ENCODE measurements around the gene ARMCX2. TPM values are rescaled to one million over a fixed set of nuclear protein-coding genes. Genes with fewer than 3 reads are reported as not detected.

Gene ARMCX2
- total RNA-seq, result 10 to 100 TPM; 34.2 to 43.9 TPM

GRCh38 chrX:101659601-101660063 lies at the start of gene ARMCX2:
Gene ARMCX2 (minus strand): TSS chrX:101659850. CDS start chrX:101657588, 2,262 bp downstream.
- Histone ChIP-seq H3K4me1 (no peaks in the 10 kb centered on the region), H3K4me3 (peak within 1 kb of the TSS; percentile 56 to 65), H3K36me3 (peaks cover 9% of the 10 kb centered on the region), H3K27me3 (no peaks in the 10 kb centered on the region), H3K27ac (peak within 1 kb of the TSS; percentile 70 to 78), H3K9me3 (no peaks in the 10 kb centered on the region)
- no peak for DNase-seq (ENCODE audit: low spot score)
- no peak for TF ChIP-seq CTCF (IDR thresholded peaks at IDR 0.05)

- Histone ChIP-seq H3K9me3 (no peaks in the 10 kb centered on the region), H3K27me3 (no peaks in the 10 kb centered on the region), H3K36me3 (no peaks in the 10 kb centered on the region), H3K27ac (no peak overlapping the region), H3K4me1 (no peaks in the 10 kb centered on the region), H3K4me3 (no peak overlapping the region)
- no peak for DNase-seq (ENCODE audit: low spot score)
- TF ChIP-seq CTCF (IDR thresholded peaks at IDR 0.05), result no peak
These were observed 49.7 kb upstream of the ARMCX2 start for GRCh38 chrX:101709384-101709783.

- TF ChIP-seq CTCF (IDR thresholded peaks at IDR 0.05), result no peak
- H3K4me1 ChIP-seq, result no peaks in the 10 kb centered on the region
- H3K27ac ChIP-seq, result no peak overlapping the region
These were observed 48.5 kb upstream of the ARMCX2 start for GRCh38 chrX:101708163-101708562.

GRCh38 chrX:101693476-101693875 lies 33.8 kb upstream of the ARMCX2 start:
- no peaks in the 10 kb centered on the region for H3K36me3 ChIP-seq
- no peak for TF ChIP-seq CTCF (IDR thresholded peaks at IDR 0.05)
- peaks cover 0 to 2% of the 10 kb centered on the region in 2 donors for H3K27me3 ChIP-seq
- H3K9me3 ChIP-seq, result no peaks in the 10 kb centered on the region
- no peak overlapping the region for H3K27ac ChIP-seq
- H3K4me3 ChIP-seq, result no peak overlapping the region
- no peaks in the 10 kb centered on the region for H3K4me1 ChIP-seq
- DNase-seq (ENCODE audit: low spot score), result no peak

More at GRCh38 chrX:101708163-101708562, 48.5 kb upstream of the ARMCX2 start:
- DNase-seq (ENCODE audit: low spot score), result no peak
- Histone ChIP-seq H3K27me3 (no peaks in the 10 kb centered on the region), H3K9me3 (no peaks in the 10 kb centered on the region), H3K36me3 (no peaks in the 10 kb centered on the region), H3K4me3 (no peak overlapping the region)

- no peak overlapping the region for H3K27ac ChIP-seq
- H3K4me1 ChIP-seq, result no peaks in the 10 kb centered on the region
- no peaks in the 10 kb centered on the region for H3K9me3 ChIP-seq
- no peak for DNase-seq (ENCODE audit: low spot score)
- H3K27me3 ChIP-seq, result peaks cover 0 to under 1% of the 10 kb centered on the region in 2 donors
- no peaks in the 10 kb centered on the region for H3K36me3 ChIP-seq
- no peak for TF ChIP-seq CTCF (IDR thresholded peaks at IDR 0.05)
- H3K4me3 ChIP-seq, result no peak overlapping the region
These were observed 32.2 kb upstream of the ARMCX2 start for GRCh38 chrX:101691835-101692234.

- no peak for DNase-seq (ENCODE audit: low spot score)
- Histone ChIP-seq H3K4me3 (no peak overlapping the region), H3K36me3 (no peaks in the 10 kb centered on the region), H3K27me3 (no peaks in the 10 kb centered on the region), H3K4me1 (no peaks in the 10 kb centered on the region), H3K9me3 (no peaks in the 10 kb centered on the region), H3K27ac (no peak overlapping the region)
- TF ChIP-seq CTCF (IDR thresholded peaks at IDR 0.05), result no peak
These were observed 26.9 kb upstream of the ARMCX2 start for GRCh38 chrX:101686574-101686973.
